ENCODE results near the gene USP12. TPM values are rescaled to one million over a fixed set of nuclear protein-coding genes. Genes with fewer than 3 reads are reported as not detected.

USP12 gene
- total RNA-seq, 1 experiment from 2014 or later: 20.6 TPM

GRCh38 chr13:27138457-27139093 is 33.0 kb downstream of the USP12 start:
- no peak for DNase-seq (ENCODE audit: unreplicated experiment)
- Mint-ChIP-seq H3K27me3 (ENCODE audit: insufficient read depth, unreplicated experiment) (no peaks in the 10 kb centered on the region), H3K36me3 (ENCODE audit: insufficient read depth, unreplicated experiment) (peaks cover 6% of the 10 kb centered on the region), H3K9me3 (ENCODE audit: unreplicated experiment) (peaks cover 10% of the 10 kb centered on the region), H3K27ac (ENCODE audit: low read depth, unreplicated experiment) (no peak overlapping the region), H3K4me1 (ENCODE audit: insufficient read depth, unreplicated experiment) (no peaks in the 10 kb centered on the region), H3K4me3 (ENCODE audit: unreplicated experiment) (no peak overlapping the region)
- TF ChIP-seq, protein P1, sequence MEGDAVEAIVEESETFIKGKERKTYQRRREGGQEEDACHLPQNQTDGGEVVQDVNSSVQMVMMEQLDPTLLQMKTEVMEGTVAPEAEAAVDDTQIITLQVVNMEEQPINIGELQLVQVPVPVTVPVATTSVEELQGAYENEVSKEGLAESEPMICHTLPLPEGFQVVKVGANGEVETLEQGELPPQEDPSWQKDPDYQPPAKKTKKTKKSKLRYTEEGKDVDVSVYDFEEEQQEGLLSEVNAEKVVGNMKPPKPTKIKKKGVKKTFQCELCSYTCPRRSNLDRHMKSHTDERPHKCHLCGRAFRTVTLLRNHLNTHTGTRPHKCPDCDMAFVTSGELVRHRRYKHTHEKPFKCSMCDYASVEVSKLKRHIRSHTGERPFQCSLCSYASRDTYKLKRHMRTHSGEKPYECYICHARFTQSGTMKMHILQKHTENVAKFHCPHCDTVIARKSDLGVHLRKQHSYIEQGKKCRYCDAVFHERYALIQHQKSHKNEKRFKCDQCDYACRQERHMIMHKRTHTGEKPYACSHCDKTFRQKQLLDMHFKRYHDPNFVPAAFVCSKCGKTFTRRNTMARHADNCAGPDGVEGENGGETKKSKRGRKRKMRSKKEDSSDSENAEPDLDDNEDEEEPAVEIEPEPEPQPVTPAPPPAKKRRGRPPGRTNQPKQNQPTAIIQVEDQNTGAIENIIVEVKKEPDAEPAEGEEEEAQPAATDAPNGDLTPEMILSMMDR (IDR thresholded peaks at IDR 0.05; ENCODE audit: unreplicated experiment): no peak
- intact Hi-C loops (cut with micrococcal nuclease): no loop called here
- ChIA-PET CTCF (no interaction called here), POLR2A (interaction anchor here (1.1 to 1.9 kb wide), 4 partner anchors 9 to 221 kb away, joined by 3 to 11 read pairs (median 4); no protein-coding TSS in a partner anchor)
- no TSS peak for BruUV-seq (replicated peaks)

GRCh38 chr13:27137759-27138158 is 33.9 kb downstream of the USP12 start:
- ChIA-PET CTCF (interaction anchor here (0.7 kb wide), 1 partner anchor 952 kb away, joined by 3 read pairs; no protein-coding TSS in a partner anchor), POLR2A (interaction anchor here (1.1 kb wide), 1 partner anchor 21 kb away, joined by 4 read pairs; no protein-coding TSS in a partner anchor)

DNA sequence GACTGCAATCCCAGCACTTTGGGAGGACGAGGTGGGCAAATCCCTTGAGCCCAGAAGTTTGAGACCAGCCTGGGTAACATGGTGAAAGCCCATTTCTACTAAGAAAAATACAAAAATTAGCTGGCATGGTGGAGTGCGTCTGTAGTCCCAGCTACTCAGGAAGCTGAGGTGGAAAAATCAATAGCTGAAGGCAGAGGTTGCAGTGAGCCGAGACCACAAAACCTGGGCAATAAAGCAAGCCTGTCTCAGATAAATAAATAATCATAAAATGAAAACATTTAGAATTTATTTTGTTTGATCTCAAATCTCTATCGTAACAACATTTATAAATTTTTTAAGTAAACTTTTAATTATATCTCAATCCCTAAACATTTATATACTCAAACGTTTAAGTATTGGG is 36.6 kb downstream of the USP12 start:
- Mint-ChIP-seq H3K9me3 (ENCODE audit: unreplicated experiment) (no peaks in the 10 kb centered on the region), H3K4me1 (ENCODE audit: insufficient read depth, unreplicated experiment) (peaks cover 27% of the 10 kb centered on the region), H3K27ac (ENCODE audit: low read depth, unreplicated experiment) (no peak overlapping the region), H3K36me3 (ENCODE audit: insufficient read depth, unreplicated experiment) (no peaks in the 10 kb centered on the region), H3K27me3 (ENCODE audit: insufficient read depth, unreplicated experiment) (no peaks in the 10 kb centered on the region), H3K4me3 (ENCODE audit: unreplicated experiment) (no peak overlapping the region)
- DNase-seq (ENCODE audit: unreplicated experiment): no peak
- TF ChIP-seq, protein P1 (IDR thresholded peaks at IDR 0.05; ENCODE audit: unreplicated experiment): no peak
- POLR2A ChIA-PET: no interaction called here
- CTCF ChIA-PET: no interaction called here
- no TSS peak for BruUV-seq (replicated peaks)
- intact Hi-C loops (cut with micrococcal nuclease): no loop called here

More at GRCh38 chr13:27137759-27138158, 33.9 kb downstream of the USP12 start:
- intact Hi-C loops (cut with micrococcal nuclease): no loop called here
- DNase-seq (ENCODE audit: unreplicated experiment): no peak
- no peak overlapping the region for H3K27ac Mint-ChIP-seq (ENCODE audit: low read depth, unreplicated experiment)
- no peak overlapping the region for H3K4me3 Mint-ChIP-seq (ENCODE audit: unreplicated experiment)
- peaks cover 5% of the 10 kb centered on the region for H3K4me1 Mint-ChIP-seq (ENCODE audit: insufficient read depth, unreplicated experiment)
- peaks cover 10% of the 10 kb centered on the region for H3K9me3 Mint-ChIP-seq (ENCODE audit: unreplicated experiment)
- TF ChIP-seq, protein P1 (IDR thresholded peaks at IDR 0.05; ENCODE audit: unreplicated experiment): no peak
- peaks cover 2% of the 10 kb centered on the region for H3K36me3 Mint-ChIP-seq (ENCODE audit: insufficient read depth, unreplicated experiment)
- no TSS peak for BruUV-seq (replicated peaks)
- H3K27me3 Mint-ChIP-seq (ENCODE audit: insufficient read depth, unreplicated experiment): no peaks in the 10 kb centered on the region

DNA sequence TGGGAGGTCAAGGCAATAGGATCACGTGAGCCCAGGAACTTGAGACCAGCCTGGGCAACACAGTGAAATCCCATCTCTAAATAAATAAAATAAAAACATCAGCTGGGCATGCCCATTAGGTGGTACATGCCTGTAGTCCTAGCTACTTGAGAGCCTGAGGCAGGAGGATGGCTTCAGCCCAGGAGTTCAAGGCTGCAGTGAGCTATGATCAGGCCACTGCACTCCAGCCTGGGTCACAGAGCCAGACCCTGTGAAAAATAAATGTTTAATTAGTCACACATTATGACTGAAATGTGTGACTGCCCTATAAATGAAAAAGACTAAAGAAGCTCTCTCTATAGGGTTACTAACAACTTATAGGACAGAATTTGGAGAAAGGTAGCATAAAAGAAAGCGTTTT is 37.7 kb downstream of the USP12 start:
- no peaks in the 10 kb centered on the region for H3K36me3 Mint-ChIP-seq (ENCODE audit: insufficient read depth, unreplicated experiment)
- peaks cover 27% of the 10 kb centered on the region for H3K4me1 Mint-ChIP-seq (ENCODE audit: insufficient read depth, unreplicated experiment)
- no peaks in the 10 kb centered on the region for H3K9me3 Mint-ChIP-seq (ENCODE audit: unreplicated experiment)
- TF ChIP-seq, protein P1 (IDR thresholded peaks at IDR 0.05; ENCODE audit: unreplicated experiment): no peak
- BruUV-seq (replicated peaks): no TSS peak
- intact Hi-C loops (cut with micrococcal nuclease): no loop called here
- DNase-seq (ENCODE audit: unreplicated experiment): no peak
- H3K27ac Mint-ChIP-seq (ENCODE audit: low read depth, unreplicated experiment): no peak overlapping the region
- CTCF ChIA-PET: interaction anchor here (0.6 to 4.5 kb wide), 3 partner anchors 148 to 731 kb away, joined by 3 to 13 read pairs (median 3); no protein-coding TSS in a partner anchor
- no peak overlapping the region for H3K4me3 Mint-ChIP-seq (ENCODE audit: unreplicated experiment)
- no peaks in the 10 kb centered on the region for H3K27me3 Mint-ChIP-seq (ENCODE audit: insufficient read depth, unreplicated experiment)
- POLR2A ChIA-PET: interaction anchor here (0.7 to 1.7 kb wide), 4 partner anchors 20 to 413 kb away, joined by 3 to 4 read pairs (median 3); no protein-coding TSS in a partner anchor
